Endodermal cell (in vitro differentiated cells): ENCODE data around the gene NEDD4L. TPM values are rescaled to one million over a fixed set of nuclear protein-coding genes. Genes with fewer than 3 reads are reported as not detected.

Source experiments
- DNase-seq: peaks from one replicate; pipeline ENCODE4 v3.0.0-alpha.2; 2017
- H3K27ac ChIP-seq: 2 replicates; pipeline ENCODE4 v1.5.1; 2013; ENCODE audit warnings: mild to moderate bottlenecking, low read depth, low read length, moderate library complexity
- H3K27me3 ChIP-seq: 2 replicates; pipeline ENCODE4 v1.6.1; 2013; ENCODE audit warnings: mild to moderate bottlenecking, low read length, moderate library complexity; ENCODE audit not compliant: insufficient read depth, control insufficient read depth, poor library complexity, severe bottlenecking
- H3K36me3 ChIP-seq: 2 replicates; pipeline ENCODE4 v1.7.0; 2013; ENCODE audit warnings: mild to moderate bottlenecking, low read length, moderate library complexity; ENCODE audit not compliant: control insufficient read depth, insufficient read depth
- H3K4me1 ChIP-seq: one replicate; pipeline ENCODE4 v1.7.0; 2013; ENCODE audit warnings: low read length; ENCODE audit not compliant: control insufficient read depth, insufficient read depth
- H3K4me3 ChIP-seq: 2 replicates; pipeline ENCODE4 v1.5.1; 2013; ENCODE audit warnings: mild to moderate bottlenecking, low read length, moderate library complexity
- H3K9ac ChIP-seq: 2 replicates; pipeline ENCODE4 v1.6.1; 2013; ENCODE audit warnings: mild to moderate bottlenecking, low read length, moderate library complexity; ENCODE audit not compliant: poor library complexity, severe bottlenecking; ENCODE audit errors: extremely low read depth
- H3K9me3 ChIP-seq: 2 replicates; pipeline ENCODE4 v1.6.1; 2013; ENCODE audit warnings: mild to moderate bottlenecking, low read length, moderate library complexity; ENCODE audit not compliant: control insufficient read depth
- H3K27ac Mint-ChIP-seq: 2 replicates; pipeline ENCODE4 v1.8.0; 2020; ENCODE audit warnings: mixed read lengths
- H3K27me3 Mint-ChIP-seq: 2 replicates; pipeline ENCODE4 v1.8.0; 2021; ENCODE audit warnings: mild to moderate bottlenecking, mixed read lengths; ENCODE audit not compliant: insufficient read depth
- H3K36me3 Mint-ChIP-seq: 2 replicates; pipeline ENCODE4 v1.8.0; 2020; ENCODE audit warnings: low read depth, mixed read lengths
- H3K4me1 Mint-ChIP-seq: 2 replicates; pipeline ENCODE4 v1.8.0; 2020; ENCODE audit warnings: mixed read lengths
- H3K4me3 Mint-ChIP-seq: 2 replicates; pipeline ENCODE4 v1.8.0; 2020; ENCODE audit warnings: mild to moderate bottlenecking, moderate library complexity, mixed read lengths
- H3K9me3 Mint-ChIP-seq: 2 replicates; pipeline ENCODE4 v1.8.0; 2020; ENCODE audit warnings: mild to moderate bottlenecking, mixed read lengths
- WGBS, 2 experiments: methylation state at CpG; one replicate each; pipeline versions ENCODE4 v1.1.5 to v1.1.7; 2013; ENCODE audit warnings: missing lambda C conversion rate in 2 of 2, mixed read lengths in 1 of 2; ENCODE audit not compliant: insufficient coverage in 1 of 2, insufficient read length in 1 of 2; 5-methylcytosine and 5-hydroxymethylcytosine counted together
- total RNA-seq, 2 donors: library from RNA; stranded (reverse); fragmentation: NEBNext Ultra II Directional in 1 of 2; extraction: Animal tissue kit (Norgen Biotek cat#: 25700) in 1 of 2; gene quantifications; 2 replicates in 1 of 2; 3 replicates in 1 of 2; pipeline ENCODE4 v1.2.1, GENCODE V29; 2021
- TF ChIP-seq, protein P1 (sequence below): fragments of 200-600 bp; sonication (generic); conservative IDR thresholded peaks from 2 replicates; pipeline ENCODE4 v1.5.0; 2021; ENCODE audit warnings: antibody characterized with exemption, mild to moderate bottlenecking

The NEDD4L gene
- total RNA-seq, 2 donors from 2014 or later, result 70.5 to 75.3 TPM

GRCh38 chr18:58359218-58359617, 315.2 kb downstream of the NEDD4L start:
- Mint-ChIP-seq H3K36me3 (peaks cover 32% of the 10 kb centered on the region), H3K4me1 (peaks cover 5% of the 10 kb centered on the region), H3K27me3 (no peaks in the 10 kb centered on the region), H3K27ac (no peak overlapping the region), H3K4me3 (no peak overlapping the region), H3K9me3 (no peaks in the 10 kb centered on the region)
- peaks cover 32% of the 10 kb centered on the region for H3K36me3 ChIP-seq
- no peak overlapping the region for H3K27ac ChIP-seq
- no peaks in the 10 kb centered on the region for H3K9me3 ChIP-seq
- H3K4me1 ChIP-seq, result peaks cover 3% of the 10 kb centered on the region
- H3K4me3 ChIP-seq, result no peak overlapping the region
- DNase-seq, result no peak
- TF ChIP-seq, protein P1, sequence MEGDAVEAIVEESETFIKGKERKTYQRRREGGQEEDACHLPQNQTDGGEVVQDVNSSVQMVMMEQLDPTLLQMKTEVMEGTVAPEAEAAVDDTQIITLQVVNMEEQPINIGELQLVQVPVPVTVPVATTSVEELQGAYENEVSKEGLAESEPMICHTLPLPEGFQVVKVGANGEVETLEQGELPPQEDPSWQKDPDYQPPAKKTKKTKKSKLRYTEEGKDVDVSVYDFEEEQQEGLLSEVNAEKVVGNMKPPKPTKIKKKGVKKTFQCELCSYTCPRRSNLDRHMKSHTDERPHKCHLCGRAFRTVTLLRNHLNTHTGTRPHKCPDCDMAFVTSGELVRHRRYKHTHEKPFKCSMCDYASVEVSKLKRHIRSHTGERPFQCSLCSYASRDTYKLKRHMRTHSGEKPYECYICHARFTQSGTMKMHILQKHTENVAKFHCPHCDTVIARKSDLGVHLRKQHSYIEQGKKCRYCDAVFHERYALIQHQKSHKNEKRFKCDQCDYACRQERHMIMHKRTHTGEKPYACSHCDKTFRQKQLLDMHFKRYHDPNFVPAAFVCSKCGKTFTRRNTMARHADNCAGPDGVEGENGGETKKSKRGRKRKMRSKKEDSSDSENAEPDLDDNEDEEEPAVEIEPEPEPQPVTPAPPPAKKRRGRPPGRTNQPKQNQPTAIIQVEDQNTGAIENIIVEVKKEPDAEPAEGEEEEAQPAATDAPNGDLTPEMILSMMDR, result no peak
- H3K27me3 ChIP-seq, result no peaks in the 10 kb centered on the region
- H3K9ac ChIP-seq, result no peak overlapping the region
- 60 to 95% methylated on average over 1 to 3 of the region's 3 CpGs for WGBS, 2 experiments

DNA sequence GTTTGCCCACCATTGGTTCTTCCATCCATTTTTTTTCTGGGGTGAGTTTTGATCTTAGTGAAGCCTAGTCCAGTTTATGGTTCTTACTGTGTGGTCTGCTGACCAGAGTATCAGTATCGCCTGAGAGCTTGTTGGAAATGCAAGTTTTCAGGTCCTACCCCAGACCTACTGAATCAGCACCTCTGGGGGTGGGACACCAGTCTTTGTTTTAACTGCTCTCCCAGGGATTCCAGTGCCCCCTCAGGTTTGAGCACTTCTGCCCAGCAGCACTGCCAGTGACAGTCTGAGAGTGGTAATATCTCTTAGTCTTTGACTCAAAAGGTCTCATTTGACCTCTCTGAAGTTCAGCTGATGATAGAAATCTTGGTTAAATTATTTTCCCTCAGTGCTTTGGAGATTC, 315.6 kb downstream of the NEDD4L start:
- peaks cover 32% of the 10 kb centered on the region for H3K36me3 ChIP-seq
- TF ChIP-seq, protein P1, result no peak
- H3K27me3 ChIP-seq, result no peaks in the 10 kb centered on the region
- Mint-ChIP-seq H3K9me3 (no peaks in the 10 kb centered on the region), H3K27ac (no peak overlapping the region), H3K4me1 (peaks cover 5% of the 10 kb centered on the region), H3K36me3 (peaks cover 28% of the 10 kb centered on the region), H3K27me3 (no peaks in the 10 kb centered on the region), H3K4me3 (no peak overlapping the region)
- H3K27ac ChIP-seq, result no peak overlapping the region
- H3K9ac ChIP-seq, result no peak overlapping the region
- 88 to 100% methylated on average over 1 of the region's 1 CpG for WGBS, 2 experiments
- DNase-seq, result no peak
- H3K9me3 ChIP-seq, result no peaks in the 10 kb centered on the region
- peaks cover 3% of the 10 kb centered on the region for H3K4me1 ChIP-seq
- H3K4me3 ChIP-seq, result no peak overlapping the region

DNA sequence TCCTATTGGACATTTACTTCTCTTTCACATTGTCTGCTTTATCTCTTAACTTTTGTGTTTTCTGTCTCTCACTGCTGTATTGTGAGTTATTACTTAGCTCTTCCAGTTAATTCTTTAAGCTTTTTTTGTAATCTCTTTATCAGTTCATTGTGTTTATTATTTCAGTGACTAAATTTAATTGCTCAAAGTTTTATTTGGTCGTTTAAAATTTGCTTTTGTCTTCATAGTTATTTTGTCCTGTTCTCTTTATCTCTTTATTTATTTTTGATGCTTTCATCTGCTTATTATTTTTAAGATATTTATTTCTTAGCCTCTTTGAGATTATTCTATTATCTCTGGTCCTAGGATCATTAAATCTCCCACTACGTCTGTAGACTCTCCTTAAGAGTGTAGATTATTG, 316.3 kb downstream of the NEDD4L start:
- H3K36me3 ChIP-seq, result peaks cover 33% of the 10 kb centered on the region
- WGBS, 2 experiments, result 100% methylated on average over 1 to 2 of the region's 2 CpGs

More for the DNA sequence above, 316.3 kb downstream of the NEDD4L start:
- H3K27ac Mint-ChIP-seq, result no peak overlapping the region
- H3K27me3 Mint-ChIP-seq, result no peaks in the 10 kb centered on the region
- TF ChIP-seq, protein P1, result no peak
- peaks cover 5% of the 10 kb centered on the region for H3K4me1 Mint-ChIP-seq
- H3K27ac ChIP-seq, result no peak overlapping the region
- H3K4me1 ChIP-seq, result peaks cover 3% of the 10 kb centered on the region
- peaks cover 27% of the 10 kb centered on the region for H3K36me3 Mint-ChIP-seq
- H3K9ac ChIP-seq, result no peak overlapping the region
- no peak for DNase-seq
- no peaks in the 10 kb centered on the region for H3K9me3 ChIP-seq
- no peak overlapping the region for H3K4me3 ChIP-seq
- no peaks in the 10 kb centered on the region for H3K27me3 ChIP-seq
- no peaks in the 10 kb centered on the region for H3K9me3 Mint-ChIP-seq
- H3K4me3 Mint-ChIP-seq, result no peak overlapping the region
